H7 (cell line): Measurements from ENCODE around the gene MEMO1. TPM values are rescaled to one million over a fixed set of nuclear protein-coding genes. Genes with fewer than 3 reads are reported as not detected.
A peak's percentile ranks its signal among the peaks of the same experiment; 100 is the strongest.
"Not testable (repeated sequence)": the region's sequence is repeated elsewhere in the genome, so short reads cannot be mapped to it uniquely, and the experiment has no call there.

Experiments
- DNase-seq: peaks from one replicate; pipeline ENCODE4 v3.0.0; 2012
- H3K27me3 ChIP-seq: 2 replicates; pipeline ENCODE4 v1.6.0; 2011; ENCODE audit warnings: mild to moderate bottlenecking, low read length; ENCODE audit not compliant: control insufficient read depth, insufficient read depth
- H3K36me3 ChIP-seq: replicated peaks from 2 replicates; pipeline ENCODE4 v1.5.1; 2011; ENCODE audit warnings: low read length; ENCODE audit not compliant: control insufficient read depth, insufficient read depth
- H3K4me3 ChIP-seq: 2 replicates; pipeline ENCODE4 v1.5.1; 2011; ENCODE audit warnings: low read depth, mild to moderate bottlenecking, control low read depth, low read length, moderate library complexity; ENCODE audit not compliant: insufficient read depth
- total RNA-seq: library from RNA; depleted of rRNA; stranded (reverse); fragments of >200 nt; shearing (Covaris generic); gene quantifications from 2 replicates; pipeline ENCODE4 v1.2.3, GENCODE V29; 2014

Gene MEMO1
- total RNA-seq, 1 experiment from 2014 or later, result 48.6 TPM

GRCh38 chr2:31983762-31984467, 26.9 kb downstream of the MEMO1 start:
- Histone ChIP-seq H3K27me3 (no peaks in the 10 kb centered on the region), H3K36me3 (no peaks in the 10 kb centered on the region), H3K4me3 (no peak overlapping the region)
- DNase-seq, result no peak

- H3K27me3 ChIP-seq, result no peaks in the 10 kb centered on the region
- DNase-seq, result peak; percentile 49
- H3K36me3 ChIP-seq, result no peaks in the 10 kb centered on the region
- H3K4me3 ChIP-seq, result no peak overlapping the region
Measured at GRCh38 chr2:31980674-31981356, 30.0 kb downstream of the MEMO1 start.

- Histone ChIP-seq H3K36me3 (no peaks in the 10 kb centered on the region), H3K4me3 (no peak overlapping the region), H3K27me3 (no peaks in the 10 kb centered on the region)
- DNase-seq, result no peak
Measured at GRCh38 chr2:31979956-31980355, 30.9 kb downstream of the MEMO1 start.

- Histone ChIP-seq H3K36me3 (no peaks in the 10 kb centered on the region), H3K27me3 (no peaks in the 10 kb centered on the region), H3K4me3 (no peak overlapping the region)
- no peak for DNase-seq
Measured at GRCh38 chr2:31979018-31979417, 31.8 kb downstream of the MEMO1 start.

- no peaks in the 10 kb centered on the region for H3K36me3 ChIP-seq
- no peaks in the 10 kb centered on the region for H3K27me3 ChIP-seq
- H3K4me3 ChIP-seq, result no peak overlapping the region
- no peak for DNase-seq
Measured at GRCh38 chr2:31978436-31978835, 32.4 kb downstream of the MEMO1 start.

- Histone ChIP-seq H3K27me3 (no peaks in the 10 kb centered on the region), H3K36me3 (no peaks in the 10 kb centered on the region), H3K4me3 (no peak overlapping the region)
- DNase-seq, result no peak
Measured at GRCh38 chr2:31973665-31974064, 37.1 kb downstream of the MEMO1 start.

- Histone ChIP-seq H3K27me3 (no peaks in the 10 kb centered on the region), H3K36me3 (no peaks in the 10 kb centered on the region), H3K4me3 (no peak overlapping the region)
- DNase-seq, result no peak
Measured at GRCh38 chr2:31972059-31972458, 38.7 kb downstream of the MEMO1 start.

GRCh38 chr2:31969178-31969577, 41.6 kb downstream of the MEMO1 start:
- Histone ChIP-seq H3K36me3 (no peaks in the 10 kb centered on the region), H3K4me3 (no peak overlapping the region), H3K27me3 (no peaks in the 10 kb centered on the region)
- no peak for DNase-seq

- Histone ChIP-seq H3K27me3 (no peaks in the 10 kb centered on the region), H3K4me3 (no peak overlapping the region), H3K36me3 (no peaks in the 10 kb centered on the region)
- DNase-seq, result no peak
Measured at GRCh38 chr2:31967790-31968189, 43.0 kb downstream of the MEMO1 start.

GRCh38 chr2:31966402-31966801, 44.4 kb downstream of the MEMO1 start:
- not testable (repeated sequence) for H3K27me3 ChIP-seq, H3K36me3 ChIP-seq, H3K4me3 ChIP-seq, DNase-seq

- no peaks in the 10 kb centered on the region for H3K36me3 ChIP-seq
- no peaks in the 10 kb centered on the region for H3K27me3 ChIP-seq
Measured at GRCh38 chr2:31965094-31965493, 45.7 kb downstream of the MEMO1 start.

GRCh38 chr2:31962757-31963361, 47.9 kb downstream of the MEMO1 start:
- DNase-seq, result no peak
- Histone ChIP-seq H3K36me3 (no peaks in the 10 kb centered on the region), H3K27me3 (no peaks in the 10 kb centered on the region), H3K4me3 (no peak overlapping the region)

More at GRCh38 chr2:31965094-31965493, 45.7 kb downstream of the MEMO1 start:
- H3K4me3 ChIP-seq, result no peak overlapping the region
- no peak for DNase-seq

- DNase-seq, result no peak
- H3K4me3 ChIP-seq, result no peak overlapping the region
- H3K27me3 ChIP-seq, result no peaks in the 10 kb centered on the region
- H3K36me3 ChIP-seq, result no peaks in the 10 kb centered on the region
Measured at GRCh38 chr2:31958140-31958717, 52.6 kb downstream of the MEMO1 start.

- no peaks in the 10 kb centered on the region for H3K27me3 ChIP-seq
- DNase-seq, result no peak
- no peak overlapping the region for H3K4me3 ChIP-seq
Measured at GRCh38 chr2:31957354-31958139, 53.3 kb downstream of the MEMO1 start.

More at GRCh38 chr2:31957354-31958139, 53.3 kb downstream of the MEMO1 start:
- no peaks in the 10 kb centered on the region for H3K36me3 ChIP-seq
